ENCODE results near the gene DOK4.

- TF ChIP-seq SUZ12 (IDR thresholded peaks at IDR 0.05; ENCODE audit: extremely low read depth, insufficient read depth, insufficient read length): no peak
- no peak for TF ChIP-seq YY1 (IDR thresholded peaks at IDR 0.05; ENCODE audit: insufficient read depth, insufficient read length)
Observed at GRCh38 chr16:57479205-57479975, 6.9 kb downstream of the DOK4 start.

Measured in NT2/D1 (cell line).